GM21737 (cell line): Measurements from ENCODE around the gene SAE1.
A peak's percentile ranks its signal among the peaks of the same experiment; 100 is the strongest.

Source experiments
- ATAC-seq: cut with Tn5 transposase; IDR thresholded peaks from one replicate; pipeline ENCODE4 v1.9.1; 2021; ENCODE audit warnings: mild to moderate bottlenecking, moderate library complexity; ENCODE audit not compliant: unreplicated experiment

The SAE1 gene

DNA sequence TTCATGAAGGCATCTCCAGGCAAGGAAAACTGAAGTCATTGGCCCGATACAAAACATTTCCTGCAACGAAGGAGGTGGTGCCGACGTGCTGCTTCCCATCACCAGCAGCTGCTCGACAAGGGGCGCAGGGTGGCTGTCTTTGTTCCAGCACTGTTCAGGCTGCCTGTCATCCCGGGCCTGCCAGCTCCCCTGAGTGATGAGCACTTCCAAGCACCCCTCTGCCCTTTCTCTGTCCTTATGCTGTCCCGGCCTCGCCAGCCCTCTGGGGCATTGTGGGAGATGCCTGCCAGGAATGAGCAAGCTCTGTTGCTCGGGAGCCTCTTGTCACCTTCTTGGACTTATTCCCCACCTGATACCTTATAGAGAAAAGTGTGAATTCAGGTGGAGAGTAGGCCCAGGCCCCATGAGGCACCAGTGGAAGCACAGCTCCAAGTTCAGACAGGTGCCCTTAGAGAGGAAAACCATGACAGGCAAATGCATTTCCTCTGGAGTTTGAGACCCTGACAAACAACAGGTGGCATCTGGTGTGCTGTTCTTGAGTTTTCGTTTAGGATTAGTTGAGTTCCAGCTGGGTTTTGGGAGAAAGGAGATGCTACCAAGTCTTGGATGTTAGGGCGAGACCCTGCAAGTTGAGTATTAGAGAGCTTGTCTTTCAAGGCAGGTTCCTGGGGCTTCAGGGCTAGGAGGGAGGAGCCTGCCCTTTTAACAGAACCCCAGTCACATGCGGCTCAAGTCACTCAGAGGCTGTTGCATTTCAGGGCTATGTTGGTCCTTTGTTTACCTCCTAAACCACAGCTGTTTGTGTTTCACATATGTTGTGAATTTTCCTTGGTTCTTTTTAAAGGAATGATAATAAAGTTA, 78.9 kb downstream of the SAE1 start:
- no peak for ATAC-seq

GRCh38 chr19:47210180-47210490, 79.5 kb downstream of the SAE1 start:
- no peak for ATAC-seq

- ATAC-seq = no peak
Observed at GRCh38 chr19:47210689-47211316, 80.2 kb downstream of the SAE1 start.

DNA sequence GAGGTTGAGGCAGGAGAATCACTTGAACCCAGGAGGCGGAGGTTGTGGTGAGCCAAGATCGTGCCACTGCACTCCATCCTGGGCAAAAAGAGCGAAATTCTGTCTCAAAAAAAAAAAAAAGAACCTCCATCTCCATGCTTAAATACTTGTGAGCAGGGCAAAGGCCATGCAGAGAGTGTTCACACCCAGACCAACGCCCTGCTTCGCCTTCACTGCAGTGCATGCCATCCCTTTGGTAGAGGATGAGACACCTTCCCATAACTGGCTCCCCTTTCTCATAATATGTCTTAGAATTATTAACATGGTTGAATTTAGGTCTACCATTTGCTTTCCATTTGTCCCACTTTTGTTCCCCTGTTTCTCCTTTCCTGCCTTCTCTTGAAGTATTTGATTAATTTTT, 84.9 kb downstream of the SAE1 start:
- no peak for ATAC-seq

- ATAC-seq = no peak
Observed at GRCh38 chr19:47221080-47221841, 90.6 kb downstream of the SAE1 start.

DNA sequence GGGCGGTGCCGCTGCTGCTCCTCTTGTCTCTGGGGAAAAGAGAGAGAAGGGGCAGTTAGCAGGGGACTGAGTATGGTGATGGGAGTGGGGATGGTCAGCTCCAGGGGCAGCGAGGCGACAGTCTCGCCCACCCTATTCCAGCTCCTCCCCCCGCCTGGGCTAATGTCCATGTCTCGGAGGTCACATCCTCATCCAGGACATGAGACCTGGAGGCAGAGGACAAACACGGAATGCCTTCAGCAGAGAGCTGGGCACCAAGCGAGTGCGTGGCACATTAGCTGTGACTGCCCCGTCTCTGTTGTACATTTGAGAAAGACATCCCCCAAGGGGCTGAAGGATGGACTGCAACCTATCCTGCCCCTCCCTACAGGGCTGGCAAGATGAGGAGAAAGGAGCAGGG, 91.3 kb downstream of the SAE1 start:
- ATAC-seq = no peak

DNA sequence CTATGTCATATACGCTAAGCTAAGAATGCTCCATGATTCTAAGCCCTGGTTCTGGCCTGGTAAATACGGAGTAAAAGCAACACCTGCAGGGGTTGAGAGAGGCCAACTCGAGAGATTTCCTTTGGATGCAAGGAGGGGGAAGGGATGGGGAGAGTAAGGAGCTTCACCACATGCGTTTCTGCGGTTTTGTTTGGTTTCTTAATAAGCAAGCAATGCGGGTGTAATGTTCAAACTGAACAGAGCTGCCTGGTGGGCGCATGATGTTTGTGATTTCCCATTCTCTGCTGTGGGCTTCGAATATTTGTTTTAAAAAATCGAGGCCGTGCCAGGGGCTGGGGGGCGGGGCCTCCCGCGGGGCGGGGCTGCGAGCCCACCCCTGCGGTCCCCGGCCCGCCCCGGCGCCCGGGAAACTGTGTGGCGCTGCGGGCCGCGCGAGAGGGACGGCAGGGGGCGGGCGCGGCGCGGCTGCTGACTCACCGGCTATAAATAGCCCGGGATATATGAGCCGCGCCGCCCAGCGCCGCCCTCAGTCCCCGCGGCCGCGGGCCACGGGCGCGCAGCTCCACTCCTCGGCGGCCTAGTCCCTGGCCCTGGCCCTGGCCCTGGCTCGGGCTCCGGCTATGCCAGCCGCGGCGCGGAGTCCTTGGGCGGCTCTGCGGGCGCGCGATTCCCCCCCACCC, 95.3 kb downstream of the SAE1 start:
- peak; percentile 35 for ATAC-seq

- peak; percentile 23 for ATAC-seq
Observed at GRCh38 chr19:47226426-47227351, 96.1 kb downstream of the SAE1 start.

DNA sequence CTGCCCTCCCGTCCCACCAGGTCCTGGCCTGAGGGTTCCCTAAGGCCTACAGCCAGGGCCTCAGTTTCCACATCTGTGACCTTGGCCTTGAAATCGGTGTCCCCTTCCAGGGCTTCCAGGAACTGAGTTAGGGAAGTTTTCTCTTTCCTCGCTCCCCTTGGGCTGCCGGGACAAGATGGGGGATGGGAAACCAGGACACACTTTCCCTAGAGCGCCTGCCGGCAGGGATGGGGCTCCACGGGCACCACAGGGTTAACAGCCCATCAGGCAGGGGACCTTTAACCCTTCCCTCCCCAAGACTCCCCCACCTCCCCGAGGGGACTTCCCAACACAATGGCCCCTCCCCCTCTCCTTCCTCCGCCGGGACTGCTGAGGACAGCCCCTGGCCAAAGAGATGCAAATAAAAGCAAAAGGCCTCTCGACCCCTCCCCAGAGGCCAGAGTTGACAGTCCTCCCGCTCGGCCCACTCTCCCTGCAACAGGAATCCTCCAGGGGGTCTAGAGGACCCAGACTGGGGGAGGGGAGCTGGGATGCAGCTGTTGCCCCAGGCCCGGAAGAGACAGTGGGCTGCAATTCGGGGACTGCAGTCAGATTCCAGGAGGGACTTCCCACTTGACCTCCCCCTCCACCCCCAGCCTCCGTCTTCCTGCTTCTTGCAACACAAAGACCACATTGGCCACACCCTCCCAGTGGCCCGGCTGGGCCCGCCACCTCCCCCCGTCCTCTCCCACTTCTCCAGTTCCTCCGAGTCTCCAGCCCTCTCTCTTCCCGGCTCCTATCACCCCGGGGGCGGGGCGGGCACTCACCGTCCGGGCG, 96.9 kb downstream of the SAE1 start:
- ATAC-seq = peak; percentile 22

DNA sequence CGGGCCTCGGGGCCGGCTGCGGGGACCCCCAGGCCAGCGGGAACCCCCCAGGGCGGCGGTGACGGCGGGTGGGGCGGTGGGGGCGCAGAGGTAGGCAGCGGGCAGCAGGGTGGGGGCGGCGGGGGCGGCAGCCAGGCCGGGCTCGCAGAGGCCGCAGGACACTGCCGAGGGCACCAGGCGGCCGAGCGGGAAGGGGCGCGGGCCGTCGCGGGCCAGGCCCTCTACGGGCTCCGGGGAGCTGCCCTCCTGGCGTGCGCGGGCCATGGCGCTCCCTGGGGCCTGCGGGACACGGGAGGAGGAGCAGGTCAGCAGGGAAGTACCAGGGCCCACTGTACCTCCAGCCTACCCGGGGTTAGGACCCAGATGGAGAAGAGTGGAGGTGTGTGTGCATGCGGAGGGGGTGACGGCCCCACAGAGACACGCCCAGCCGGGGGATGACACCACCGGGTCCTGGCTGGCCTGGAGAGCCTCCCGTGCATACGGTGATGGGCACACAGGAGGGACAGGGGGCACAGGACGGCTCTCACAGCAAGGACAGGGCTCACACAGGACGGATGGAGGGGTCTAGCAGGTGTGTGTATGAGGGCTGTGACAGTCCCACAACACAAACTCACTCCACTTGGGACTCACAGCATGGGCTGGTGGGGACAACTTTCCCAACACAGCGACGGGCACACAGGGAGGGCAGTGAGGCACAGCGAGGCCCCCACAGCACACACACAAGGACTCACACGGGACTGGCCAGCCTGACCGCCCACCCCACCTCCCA, 97.7 kb downstream of the SAE1 start:
- ATAC-seq = no peak

GRCh38 chr19:47228937-47229675, 98.5 kb downstream of the SAE1 start:
- ATAC-seq = no peak

DNA sequence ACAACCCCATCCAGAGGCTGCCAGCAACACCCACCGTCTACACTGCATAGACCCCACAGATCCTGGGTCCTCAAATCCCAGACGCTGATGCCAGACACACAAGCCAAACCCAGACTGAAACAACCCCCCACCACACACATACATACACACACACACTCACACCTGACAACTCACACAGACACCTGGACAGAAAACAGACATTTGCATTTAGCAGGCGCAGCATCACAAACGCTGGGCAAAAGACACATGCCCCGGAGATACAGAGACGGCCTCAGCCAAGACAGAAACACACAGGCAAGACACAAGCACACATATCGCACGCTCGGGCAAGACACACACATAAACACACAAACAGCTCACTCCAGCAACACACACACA, 99.0 kb downstream of the SAE1 start:
- no peak for ATAC-seq

DNA sequence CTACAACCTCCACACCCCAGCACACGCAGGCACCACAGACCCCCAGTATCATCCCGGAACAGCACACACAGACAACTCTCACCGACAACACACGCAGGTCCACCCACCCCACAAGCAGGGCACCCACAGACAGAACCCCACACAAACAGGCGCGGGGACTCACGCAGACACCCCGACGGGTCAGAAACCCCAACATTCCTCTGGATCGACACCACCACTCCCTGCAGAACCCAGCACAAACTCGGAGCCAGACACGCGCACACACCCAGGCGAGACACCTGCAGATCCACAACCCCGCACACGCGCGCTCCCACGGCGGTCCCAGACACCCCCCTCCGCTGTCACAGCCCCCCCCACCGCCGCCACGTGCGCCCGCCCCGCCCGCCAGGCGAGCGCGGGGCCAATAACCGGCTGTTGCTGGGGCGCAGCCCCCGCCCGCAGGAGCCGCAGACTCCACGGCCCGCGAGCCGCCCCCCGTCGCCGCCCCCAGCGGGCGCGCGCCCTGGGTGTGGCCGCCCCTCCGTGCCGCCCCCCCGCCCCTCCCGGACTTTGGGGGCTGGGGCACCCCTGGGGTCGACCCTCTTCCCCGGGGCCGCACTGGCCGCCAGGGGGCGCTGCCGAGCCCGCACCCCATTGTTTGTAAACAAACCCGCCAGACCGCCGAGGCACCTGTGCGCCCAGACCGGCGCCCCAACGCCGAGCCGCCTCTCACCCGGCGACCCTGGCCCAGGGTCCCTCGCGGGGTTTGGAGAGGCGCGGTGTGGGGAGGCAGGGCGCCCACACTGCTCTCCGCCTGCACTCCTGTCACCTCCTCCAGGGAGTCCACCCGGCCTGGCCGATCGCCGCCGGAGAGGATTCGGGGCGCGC, 99.7 kb downstream of the SAE1 start:
- no peak for ATAC-seq

DNA sequence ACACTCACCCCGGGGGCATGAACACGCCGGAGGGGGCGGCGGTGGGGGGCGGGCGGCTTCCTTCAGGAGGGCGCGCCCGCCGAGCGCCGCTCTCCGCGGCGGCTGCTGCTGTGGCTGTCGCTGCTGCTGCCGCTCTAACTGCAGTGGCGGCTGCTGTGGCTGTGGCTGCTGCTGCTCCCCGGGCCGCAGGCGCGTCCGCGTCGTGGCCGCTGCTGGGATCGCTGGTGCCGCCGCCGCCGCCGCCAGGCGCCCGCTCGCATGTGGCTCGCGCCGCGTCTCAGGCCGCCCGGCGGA, 100.2 kb downstream of the SAE1 start, which contains the start of gene BBC3:
TSS of gene BBC3 (minus strand) at position 279 of the 294 bp plus-strand sequence. CDS start 2,768 bp downstream, outside the sequence.
- ATAC-seq = no peak

- no peak for ATAC-seq
Observed at GRCh38 chr19:47231215-47232054, 100.8 kb downstream of the SAE1 start.
